HPDE6-E6E7 (cell line): ENCODE results near the gene ABTB2.
"Not testable (repeated sequence)": the region's sequence is repeated elsewhere in the genome, so short reads cannot be mapped to it uniquely, and the experiment has no call there.

Source experiments
- DNase-seq: peaks from one replicate; pipeline ENCODE4 v3.0.0; 2011; ENCODE audit warnings: missing footprints; ENCODE audit errors: extremely low spot score

Gene ABTB2

DNA sequence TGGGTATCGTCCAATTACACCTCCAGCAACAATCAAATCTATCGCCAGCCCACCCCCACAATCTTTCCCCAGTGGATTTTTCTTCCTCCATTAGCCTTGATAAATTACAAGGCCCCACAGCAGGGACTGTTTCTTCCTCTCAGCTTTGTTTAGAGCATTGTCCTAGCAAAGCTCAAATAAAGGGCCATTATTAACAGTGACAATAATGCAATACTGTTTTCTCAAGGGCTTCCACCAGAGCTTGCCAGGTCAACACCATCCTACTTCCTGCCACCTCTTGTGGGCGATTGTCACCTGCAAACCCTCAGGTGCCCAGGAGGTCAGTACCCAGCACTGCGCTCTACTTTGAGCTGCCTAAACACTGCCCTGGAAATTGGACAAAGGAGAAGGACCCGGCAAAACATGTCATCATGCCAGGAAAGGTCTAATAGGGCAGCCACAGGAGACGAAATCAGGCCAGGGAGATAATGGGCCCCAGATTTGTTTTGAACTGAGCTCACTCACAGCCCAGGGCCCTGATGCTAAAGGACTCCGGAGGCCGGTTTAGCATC is 95.2 kb downstream of the ABTB2 start:
- DNase-seq = no peak

DNA sequence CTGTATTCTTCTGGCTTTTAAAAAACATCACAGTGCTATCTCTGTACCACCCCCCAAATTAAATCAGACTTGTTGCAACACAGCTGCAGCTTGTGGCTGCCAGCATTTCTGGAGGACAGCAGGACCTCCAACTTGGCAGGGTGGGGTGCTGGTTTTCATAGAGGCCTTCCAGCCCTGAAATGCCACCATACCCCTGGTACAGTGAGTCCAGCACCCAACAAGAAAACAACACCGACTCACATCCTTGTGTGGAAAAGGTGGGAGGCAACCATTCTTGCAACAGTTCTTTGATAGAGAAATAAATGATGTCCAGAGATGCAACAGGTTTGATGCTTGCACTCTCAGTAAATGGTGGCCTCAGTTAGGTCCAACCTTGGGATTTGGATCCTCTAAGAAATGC is 96.0 kb downstream of the ABTB2 start:
- no peak for DNase-seq

DNA sequence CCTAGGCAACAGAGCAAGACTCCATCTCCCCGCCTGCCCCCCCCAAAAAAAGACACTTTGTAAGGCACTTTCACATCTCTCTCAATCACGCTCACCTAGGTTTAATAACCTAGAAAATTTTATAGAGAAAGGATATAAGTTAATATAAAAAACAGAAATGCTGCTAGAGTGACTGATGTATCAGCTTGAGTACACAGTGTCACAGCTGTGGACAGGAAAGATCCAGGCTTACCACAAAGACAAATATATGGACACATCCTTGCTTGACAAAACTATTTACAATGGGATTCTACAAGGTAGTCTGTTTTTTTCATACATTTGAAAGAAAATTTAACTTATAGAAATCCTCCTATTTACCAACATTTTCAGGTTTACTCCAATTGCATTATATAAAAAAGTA is 96.7 kb downstream of the ABTB2 start:
- no peak for DNase-seq

DNA sequence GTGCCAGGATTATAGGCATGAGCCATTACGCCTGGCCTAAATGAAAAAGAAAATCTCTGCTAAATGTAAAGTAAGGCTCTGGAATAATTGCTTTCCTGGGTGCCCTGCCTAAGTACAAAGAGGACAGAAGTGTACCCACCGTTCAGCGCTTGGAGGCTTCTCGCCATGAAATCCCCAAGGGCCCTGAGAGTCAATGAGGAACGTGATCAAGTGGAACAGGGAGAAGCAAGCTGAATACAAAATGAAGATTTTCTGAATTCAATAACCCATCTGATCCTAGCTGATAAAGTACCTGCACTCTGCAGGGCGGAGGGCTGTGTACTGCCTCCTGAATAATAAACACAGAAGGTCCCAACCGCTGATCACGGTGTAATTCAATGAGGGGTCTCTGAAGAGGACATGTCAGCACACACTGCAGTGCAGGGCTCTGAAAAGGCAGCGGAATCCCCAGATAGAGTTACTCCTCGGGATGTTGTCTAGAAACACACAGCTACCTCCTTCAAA is 97.7 kb downstream of the ABTB2 start:
- DNase-seq = no peak

DNA sequence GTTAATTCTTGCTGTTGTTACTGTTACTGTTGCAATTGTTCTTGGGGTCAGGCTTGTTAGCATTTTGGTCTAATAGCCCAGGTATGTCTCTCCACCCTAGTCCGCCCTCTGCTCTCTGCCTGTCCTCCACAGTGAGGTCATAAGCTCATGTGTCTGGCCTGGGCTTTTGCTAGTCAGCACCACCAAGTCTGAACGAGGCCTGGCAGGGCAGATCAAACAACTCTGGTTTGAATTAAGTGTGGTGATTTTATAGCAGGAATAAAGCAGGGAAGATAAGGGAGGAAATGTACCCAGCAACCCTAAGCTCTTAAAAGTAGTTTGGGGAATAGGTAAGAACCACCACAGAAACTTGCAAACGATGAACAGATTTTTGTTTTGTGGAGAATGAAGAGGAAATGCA is 98.7 kb downstream of the ABTB2 start:
- DNase-seq = no peak

DNA sequence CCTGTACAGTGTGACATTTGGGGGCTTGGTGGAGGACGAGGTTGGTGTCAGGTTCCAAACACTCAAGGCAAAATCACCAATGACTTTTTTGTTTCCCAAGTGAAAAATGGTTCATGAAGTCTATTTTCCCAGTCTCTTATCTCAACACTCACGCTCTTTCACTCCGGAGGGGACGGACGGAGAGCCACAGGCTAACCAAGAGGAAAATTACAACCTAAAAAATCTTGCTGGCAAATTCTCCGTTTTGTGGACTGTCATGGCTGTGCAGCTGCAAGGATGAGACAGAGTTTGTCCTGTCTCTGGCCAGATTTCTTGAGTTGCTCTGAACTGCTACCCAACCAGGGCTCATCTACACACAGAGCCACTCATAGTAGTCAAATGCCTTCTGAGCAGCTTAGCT is 101.2 kb downstream of the ABTB2 start:
- DNase-seq = no peak

DNA sequence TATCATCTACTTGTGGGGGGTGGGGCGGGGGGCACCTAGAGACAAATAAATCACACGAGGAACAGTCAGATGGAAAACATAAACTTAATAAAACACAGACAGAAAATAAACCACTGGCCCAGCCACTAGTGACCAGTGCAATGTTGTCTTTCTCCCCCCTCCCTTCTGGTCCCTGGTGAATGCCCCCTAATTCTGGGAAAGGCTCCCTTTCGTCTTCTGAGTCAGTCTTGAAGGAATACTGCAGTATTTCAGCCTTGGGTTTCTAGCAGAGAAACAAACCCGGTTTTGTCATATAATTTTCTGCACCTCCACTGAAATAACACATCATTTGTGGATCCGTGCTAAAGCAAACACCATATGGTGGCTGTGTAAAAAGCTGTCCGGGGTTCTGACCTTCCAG is 101.7 kb downstream of the ABTB2 start:
- DNase-seq = no peak

DNA sequence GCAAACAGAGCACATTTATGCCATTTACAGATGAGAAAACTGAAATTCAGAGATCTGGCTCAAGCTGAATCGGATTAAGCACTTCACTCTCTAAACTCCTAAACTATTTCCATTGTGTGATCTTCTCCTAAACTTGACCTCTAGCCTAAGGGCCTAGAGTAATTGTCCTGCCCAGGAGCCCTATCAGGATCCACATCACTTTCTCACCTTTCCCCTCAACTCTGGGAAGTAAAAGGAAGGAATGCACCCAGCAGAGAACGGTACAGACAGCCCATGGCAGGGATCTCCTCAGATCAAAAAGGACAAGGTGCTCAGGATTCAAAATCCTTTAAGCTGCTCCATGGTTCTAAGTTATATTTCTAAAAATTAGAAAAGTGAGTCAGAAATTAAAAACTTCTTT is 102.7 kb downstream of the ABTB2 start:
- DNase-seq = no peak

DNA sequence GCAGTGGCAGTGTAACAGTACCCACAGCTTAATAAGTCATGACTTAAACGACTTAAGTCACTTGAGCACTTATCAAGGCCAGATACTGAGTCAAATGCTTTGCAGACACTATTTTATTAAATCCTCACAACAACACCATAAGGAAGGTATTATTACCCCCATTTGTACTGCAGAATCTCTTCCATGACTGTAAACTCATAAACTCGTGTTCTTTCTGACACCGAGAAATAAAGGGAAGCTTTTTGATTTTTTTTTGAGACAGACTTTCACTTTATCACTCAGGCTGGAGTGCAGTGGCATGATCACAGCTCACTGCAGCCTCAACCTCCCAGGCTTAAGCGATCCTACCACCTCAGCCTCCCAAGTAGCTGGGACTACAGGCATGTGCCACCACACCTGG is 103.8 kb downstream of the ABTB2 start:
- DNase-seq = no peak

DNA sequence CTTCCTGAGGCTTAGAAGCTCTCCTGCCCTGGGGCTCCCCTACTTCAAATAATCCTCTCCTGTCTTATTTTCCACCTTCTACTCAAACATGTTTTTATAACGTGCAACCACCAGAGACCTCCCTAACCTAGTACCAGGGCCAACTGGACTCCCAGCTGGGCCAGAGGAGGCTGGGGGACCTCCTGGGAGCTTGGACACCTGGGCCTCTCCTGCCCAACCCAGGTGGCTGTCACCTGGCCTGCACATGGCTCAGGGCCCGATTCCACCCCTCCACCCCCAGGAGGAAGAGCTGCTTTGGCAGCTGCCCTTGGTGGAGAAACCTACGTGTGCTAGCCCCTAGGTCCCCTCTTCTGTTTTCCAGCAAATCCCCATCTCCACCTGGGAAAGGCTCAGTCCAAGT is 105.2 kb downstream of the ABTB2 start:
- no peak for DNase-seq

DNA sequence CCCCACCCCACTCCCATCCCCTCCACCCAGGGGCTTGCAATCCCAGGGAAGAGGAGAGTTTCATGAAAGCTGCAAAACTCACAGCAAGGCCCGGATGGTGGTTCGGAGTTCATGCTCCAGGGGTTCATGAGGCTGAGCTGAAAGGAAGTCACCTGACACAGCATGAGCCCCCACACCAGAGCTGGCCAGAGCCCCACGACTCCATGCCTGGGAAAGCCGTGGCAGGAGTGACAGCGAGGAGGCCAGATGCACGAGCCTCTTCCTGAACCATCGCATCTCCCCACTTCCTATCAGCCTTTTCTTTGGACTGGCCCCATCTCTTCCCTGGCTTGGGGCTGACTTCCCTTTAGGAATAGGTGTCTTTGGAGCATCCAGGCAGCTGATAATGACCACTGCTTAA is 105.8 kb downstream of the ABTB2 start:
- no peak for DNase-seq

DNA sequence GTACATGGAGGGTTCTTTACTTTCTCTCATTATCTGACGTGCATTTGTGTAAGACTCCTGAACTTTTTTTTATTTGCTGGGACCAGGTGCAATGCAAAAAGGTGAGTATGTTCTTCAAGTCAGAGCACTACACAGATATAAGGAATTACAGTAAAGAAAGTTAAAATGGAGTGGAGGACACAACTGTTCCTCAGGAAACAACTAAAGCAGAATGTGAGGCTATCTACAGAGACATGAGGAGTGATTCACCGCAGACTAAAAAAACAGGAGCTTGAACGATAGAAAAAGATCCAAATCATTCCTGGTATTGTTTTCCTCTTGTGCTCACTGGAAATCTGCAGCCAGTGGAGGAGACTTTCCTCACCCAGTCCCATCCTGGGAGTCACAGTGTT is 106.2 kb downstream of the ABTB2 start:
- no peak for DNase-seq

DNA sequence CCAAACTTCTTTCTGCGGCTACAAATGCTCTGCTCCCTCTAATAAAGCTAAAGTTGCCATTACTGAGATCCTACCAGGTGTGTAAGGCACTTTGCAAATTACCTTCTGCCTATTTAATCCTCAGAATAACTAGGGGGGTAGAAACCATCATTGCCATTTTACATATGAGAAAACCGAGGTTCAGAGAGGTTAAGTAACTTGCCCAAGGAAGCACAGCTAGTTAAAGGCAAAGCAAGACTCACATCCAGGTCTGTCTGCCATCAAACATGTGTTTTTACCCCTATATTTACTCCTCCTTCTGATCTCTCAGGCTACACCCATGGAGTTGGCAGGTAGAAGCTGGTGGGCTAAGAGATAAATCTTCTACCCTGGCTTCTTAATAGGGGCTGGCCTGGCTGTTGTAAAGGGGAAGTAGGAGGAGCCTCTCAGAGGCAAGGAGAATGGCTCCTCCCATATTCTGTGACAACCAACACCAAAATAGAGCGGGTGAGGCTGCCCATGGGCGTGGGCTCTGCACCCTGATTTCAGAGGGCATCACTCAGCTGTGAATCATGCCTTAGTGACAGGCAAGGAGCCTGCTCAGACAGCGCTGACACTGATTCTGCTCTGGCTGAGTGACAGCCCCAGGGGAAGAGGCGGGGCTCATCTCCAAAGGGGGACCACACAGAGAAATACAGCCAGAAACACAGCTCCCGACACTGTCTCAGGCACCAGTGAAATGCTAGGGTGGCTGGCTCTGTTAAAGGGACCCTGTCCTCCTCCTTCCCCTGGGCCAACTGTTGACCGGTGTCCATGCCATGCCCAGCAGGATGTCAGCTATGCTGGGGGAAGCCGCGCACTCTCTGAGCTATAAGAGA is 106.8 kb downstream of the ABTB2 start:
- DNase-seq = peak; percentile 94

DNA sequence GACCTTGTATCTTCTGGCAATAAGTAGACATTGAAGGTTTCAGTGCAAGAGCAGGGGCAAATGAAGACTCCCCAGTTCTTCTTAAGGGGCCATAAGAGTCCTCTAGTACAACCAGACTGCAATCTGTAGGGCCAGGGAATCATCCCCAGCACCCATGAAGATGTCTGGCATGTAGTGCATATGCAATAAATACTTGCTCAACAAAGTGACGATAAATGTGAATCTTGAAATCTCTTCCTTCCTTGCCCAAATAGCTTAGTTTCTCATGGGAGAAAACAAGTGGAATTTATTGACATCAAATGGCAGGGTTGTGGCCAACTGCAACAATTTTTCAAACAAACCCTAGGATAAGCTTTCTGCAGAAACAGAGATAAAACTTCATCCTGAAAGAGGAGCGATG is 107.6 kb downstream of the ABTB2 start:
- DNase-seq = no peak

DNA sequence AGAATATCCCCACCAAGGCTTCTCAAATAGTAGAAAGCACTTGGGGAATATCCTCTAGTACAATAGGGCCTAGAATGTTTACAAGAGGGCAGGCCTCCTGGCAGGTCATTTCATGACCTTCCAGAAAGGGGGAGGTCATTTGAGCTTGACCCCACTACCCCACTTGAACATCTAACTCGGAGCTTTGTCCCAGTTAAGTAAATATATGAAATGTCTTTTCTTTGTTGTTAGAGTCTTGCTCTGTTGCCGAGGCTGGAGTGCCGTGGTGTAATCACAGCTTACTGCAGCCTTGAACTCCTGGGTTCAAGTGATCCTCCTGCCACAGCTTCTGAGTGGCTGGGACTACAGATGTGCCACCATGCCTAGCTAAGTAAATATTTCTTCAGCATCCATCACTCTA is 108.4 kb downstream of the ABTB2 start:
- DNase-seq = no peak

DNA sequence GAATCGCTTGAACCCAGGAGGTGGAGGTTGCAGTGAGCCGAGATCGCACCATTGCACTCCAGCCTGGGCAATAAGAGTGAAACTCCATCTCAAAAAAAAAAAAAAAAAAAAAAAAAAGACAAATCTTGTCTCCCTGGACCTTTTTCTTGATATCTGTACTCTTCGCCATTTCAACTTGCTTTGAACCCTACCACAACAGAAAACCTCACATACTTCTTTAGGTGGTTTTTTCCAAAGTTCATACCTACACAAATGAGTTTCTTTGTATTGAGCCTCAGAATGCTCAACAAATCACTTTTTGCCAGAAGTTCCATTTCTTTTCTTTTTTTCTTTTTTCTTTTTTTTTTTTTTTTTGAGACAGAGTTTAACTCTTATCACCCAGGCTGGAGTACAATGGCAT is 111.3 kb downstream of the ABTB2 start:
- not testable (repeated sequence) for DNase-seq

DNA sequence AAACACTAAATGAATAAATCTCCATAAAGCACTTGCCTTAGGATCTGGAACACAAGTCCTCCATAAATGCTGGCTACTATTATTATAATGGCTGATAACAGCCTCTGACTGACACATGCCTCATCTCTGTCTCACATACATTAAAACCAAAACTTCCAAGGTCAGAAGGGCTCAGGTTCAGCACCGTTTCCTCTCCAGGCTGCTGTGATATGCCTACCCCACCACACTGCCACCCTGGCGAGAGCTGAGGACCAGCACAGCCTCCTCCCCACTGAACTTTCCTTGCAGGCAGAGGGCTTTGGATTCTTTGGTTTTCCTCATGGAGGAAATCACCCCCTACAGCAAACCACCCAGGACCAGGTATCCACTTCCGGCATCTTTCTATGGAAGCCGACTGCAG is 112.8 kb downstream of the ABTB2 start:
- DNase-seq = no peak

DNA sequence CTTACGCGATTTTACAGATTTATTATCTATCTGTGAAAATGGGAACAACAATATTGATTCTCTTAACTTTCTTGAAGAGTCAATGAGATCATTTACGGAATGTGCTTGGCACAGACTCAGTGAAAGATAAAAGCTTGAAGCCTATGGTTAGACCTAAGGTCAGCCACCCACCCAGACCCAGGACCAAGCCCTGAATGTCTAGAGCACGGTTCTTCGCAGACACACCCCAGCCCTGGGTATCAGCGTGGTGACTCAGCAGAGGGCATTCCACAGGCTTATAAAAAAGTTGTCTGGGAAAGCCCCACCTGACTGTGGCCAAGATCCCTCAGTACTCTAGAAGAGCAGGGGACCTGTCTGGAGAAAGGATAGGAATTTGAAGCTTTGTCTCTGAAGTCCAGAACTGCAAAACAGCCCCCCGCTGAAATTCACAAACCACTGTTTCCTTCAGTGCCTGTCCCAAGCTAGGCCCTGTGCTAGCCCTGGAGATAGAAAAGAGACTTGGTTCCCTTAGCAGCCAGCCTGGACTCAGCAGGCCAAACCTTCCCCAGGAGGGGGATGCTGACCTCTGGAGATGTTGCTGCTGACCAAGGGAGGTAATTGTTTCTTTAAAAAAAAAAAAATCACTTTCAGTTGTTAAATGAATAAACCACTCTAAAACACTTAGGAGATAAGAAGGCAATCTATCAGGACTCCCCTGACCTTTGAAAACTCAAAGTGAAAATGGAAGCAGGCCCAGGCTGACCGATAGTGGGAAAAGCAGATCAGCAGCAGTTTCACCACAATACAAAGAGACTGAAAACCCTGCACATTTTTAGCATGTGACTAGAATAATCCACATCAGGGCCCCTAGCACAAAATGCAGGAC is 114.0 kb downstream of the ABTB2 start:
- DNase-seq = peak; percentile 87

DNA sequence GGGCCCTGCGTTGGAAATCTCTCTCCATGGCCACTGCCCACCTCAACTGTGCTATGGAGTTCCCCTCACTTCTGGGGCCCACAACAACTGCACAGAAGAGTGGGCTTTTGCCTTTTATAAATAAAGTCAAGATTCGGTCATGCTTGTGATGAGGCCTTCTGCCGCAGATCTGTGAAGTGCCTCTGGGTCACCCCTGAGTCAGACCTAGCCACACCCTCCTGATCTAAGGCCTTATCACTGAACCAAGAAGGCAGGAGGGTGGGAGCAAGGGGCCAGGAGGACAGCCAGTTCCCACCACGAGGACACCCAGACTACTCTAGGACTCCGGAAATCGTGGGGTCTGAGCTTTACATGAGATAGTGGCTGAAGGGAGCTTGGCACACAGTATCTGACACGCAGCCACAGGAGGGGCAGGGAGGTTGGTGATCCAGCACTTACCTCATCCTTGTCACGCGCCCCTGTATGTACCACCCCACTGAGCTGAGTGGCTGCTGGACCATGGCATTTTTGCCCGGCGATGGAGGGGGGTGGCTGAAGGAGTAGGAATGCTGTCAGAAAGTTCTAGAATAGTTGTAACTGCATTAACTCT is 115.7 kb downstream of the ABTB2 start:
- peak; percentile 38 for DNase-seq

DNA sequence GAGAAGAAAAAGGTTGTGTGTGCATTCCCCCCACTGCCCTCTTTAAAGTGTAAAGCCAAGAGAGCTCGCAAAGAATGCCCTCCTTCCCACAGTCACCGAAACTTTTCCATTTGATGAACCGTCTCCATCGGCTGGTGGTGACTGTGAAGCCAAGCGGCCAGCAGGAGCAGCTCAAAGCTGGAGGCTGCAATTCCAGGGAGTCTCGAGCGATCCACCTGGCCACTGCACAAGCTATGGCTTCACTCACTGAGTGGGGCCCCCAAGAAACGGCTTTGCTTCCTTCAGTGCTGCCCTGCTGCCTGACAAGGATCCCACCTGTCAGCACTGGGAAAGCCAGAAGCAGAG is 117.7 kb downstream of the ABTB2 start:
- no peak for DNase-seq

DNA sequence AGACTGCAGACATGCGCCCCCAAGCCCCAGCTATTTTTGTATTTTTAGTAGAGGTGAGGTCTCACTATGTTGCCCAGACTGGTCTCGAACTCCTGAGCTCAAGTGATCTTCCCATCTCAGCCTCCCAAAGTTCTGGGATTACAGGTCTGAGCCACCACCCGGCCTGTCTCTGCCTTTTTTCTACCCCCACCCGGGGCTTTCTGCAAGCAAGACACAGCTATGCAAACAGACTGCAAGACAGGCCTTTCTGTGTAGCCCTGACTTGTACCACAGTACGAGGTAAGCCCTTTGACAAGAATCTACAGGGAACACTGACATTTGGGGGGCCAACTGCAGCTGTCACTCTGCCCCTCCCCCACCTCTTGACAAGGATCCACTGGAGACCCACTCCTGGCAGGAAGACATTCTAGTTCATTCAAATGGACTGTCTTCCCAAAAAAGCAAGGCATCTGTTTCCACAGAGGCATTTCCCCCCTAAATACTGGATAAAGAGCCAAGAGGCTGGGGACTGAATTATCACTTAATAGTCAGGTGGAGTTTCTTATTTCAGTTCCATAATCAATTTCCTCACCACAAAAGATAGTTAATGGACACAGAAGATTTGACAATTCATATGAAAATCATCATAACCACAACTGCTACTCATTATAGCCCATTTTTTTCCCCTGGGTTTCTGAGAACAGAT is 118.2 kb downstream of the ABTB2 start:
- DNase-seq = no peak

DNA sequence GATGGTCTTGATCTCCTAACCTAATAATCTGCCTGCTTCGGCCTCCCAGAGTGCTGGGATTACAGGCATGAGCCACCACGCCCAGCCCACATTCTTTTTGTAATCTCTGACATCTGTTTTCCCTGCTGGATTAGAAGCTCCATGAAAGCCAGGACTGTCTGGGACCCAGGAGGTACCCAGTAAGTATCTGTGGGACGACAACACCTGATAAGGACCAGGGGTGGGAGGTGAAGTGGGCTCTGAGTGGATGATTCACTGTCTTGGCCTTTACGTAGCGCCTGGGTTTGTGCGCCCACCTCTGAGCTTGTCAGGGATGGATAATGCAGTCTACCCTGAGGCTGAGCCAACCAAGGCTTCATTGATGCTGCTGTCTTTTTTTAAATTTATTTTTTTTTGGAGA is 118.8 kb downstream of the ABTB2 start:
- DNase-seq = no peak
